ENCODE results near the gene PSEN1.

- TF ChIP-seq CTCF (IDR thresholded peaks at IDR 0.05; ENCODE audit: insufficient read depth, low read length) (no peak), SPI1 (IDR thresholded peaks at IDR 0.05; ENCODE audit: borderline replicate concordance, low read depth) (no peak), POLR2AphosphoS5 (IDR thresholded peaks at IDR 0.05; ENCODE audit: low read depth) (no peak)
These were observed 96.7 kb downstream of the PSEN1 start for GRCh38 chr14:73232984-73233383.

Measured in HL-60 (cell line).